ENCODE measurements around the gene PSME4. TPM values are rescaled to one million over a fixed set of nuclear protein-coding genes. Genes with fewer than 3 reads are reported as not detected.
"Not testable (repeated sequence)": the region's sequence is repeated elsewhere in the genome, so short reads cannot be mapped to it uniquely, and the experiment has no call there.

PSME4 gene
- total RNA-seq, 2 donors from 2014 or later = 90.6 to 116 TPM

GRCh38 chr2:53823639-53824038 is 147.2 kb downstream of the PSME4 start:
- not testable (repeated sequence) for H3K9me3 ChIP-seq (ENCODE audit: control insufficient read depth, low read length); H3K4me3 ChIP-seq (ENCODE audit: low read length); H3K4me3 Mint-ChIP-seq; H3K27me3 ChIP-seq (ENCODE audit: control insufficient read depth, insufficient read depth, low read length, poor library complexity, severe bottlenecking); H3K27ac ChIP-seq (ENCODE audit: low read depth, low read length); H3K9ac ChIP-seq (ENCODE audit: extremely low read depth, low read length, poor library complexity, severe bottlenecking); H3K4me1 ChIP-seq (ENCODE audit: control insufficient read depth, insufficient read depth, low read length); H3K9me3 Mint-ChIP-seq; H3K27me3 Mint-ChIP-seq (ENCODE audit: insufficient read depth); H3K36me3 Mint-ChIP-seq (ENCODE audit: low read depth); H3K27ac Mint-ChIP-seq; H3K36me3 ChIP-seq (ENCODE audit: control insufficient read depth, insufficient read depth, low read length)
- WGBS, 2 experiments (ENCODE audit: insufficient coverage in 1 of 2, insufficient read length in 1 of 2) = 73 to 94% methylated on average over 3 to 9 of the region's 9 CpGs
- TF ChIP-seq CTCF (conservative IDR thresholded peaks at IDR 0.05) = peak; percentile 56
- DNase-seq = peak; percentile 63
- peaks cover 14% of the 10 kb centered on the region for H3K4me1 Mint-ChIP-seq

GRCh38 chr2:53821810-53822209 is 149.0 kb downstream of the PSME4 start:
- no peak overlapping the region for H3K27ac ChIP-seq (ENCODE audit: low read depth, low read length)
- no peak for TF ChIP-seq CTCF (conservative IDR thresholded peaks at IDR 0.05)
- H3K4me3 ChIP-seq (ENCODE audit: low read length) = no peak overlapping the region
- no peaks in the 10 kb centered on the region for H3K9me3 ChIP-seq (ENCODE audit: control insufficient read depth, low read length)
- peaks cover 5% of the 10 kb centered on the region for H3K36me3 Mint-ChIP-seq (ENCODE audit: low read depth)
- no peaks in the 10 kb centered on the region for H3K27me3 ChIP-seq (ENCODE audit: control insufficient read depth, insufficient read depth, low read length, poor library complexity, severe bottlenecking)
- no peak overlapping the region for H3K27ac Mint-ChIP-seq
- H3K4me1 Mint-ChIP-seq = peaks cover 11% of the 10 kb centered on the region
- no peak overlapping the region for H3K9ac ChIP-seq (ENCODE audit: extremely low read depth, low read length, poor library complexity, severe bottlenecking)
- peaks cover 5% of the 10 kb centered on the region for H3K4me1 ChIP-seq (ENCODE audit: control insufficient read depth, insufficient read depth, low read length)
- H3K4me3 Mint-ChIP-seq = no peak overlapping the region
- DNase-seq = no peak
- WGBS, 2 experiments (ENCODE audit: insufficient coverage in 1 of 2, insufficient read length in 1 of 2) = 89 to 95% methylated on average over 1 to 6 of the region's 6 CpGs
- H3K27me3 Mint-ChIP-seq (ENCODE audit: insufficient read depth) = no peaks in the 10 kb centered on the region
- peaks cover 20% of the 10 kb centered on the region for H3K36me3 ChIP-seq (ENCODE audit: control insufficient read depth, insufficient read depth, low read length)
- no peaks in the 10 kb centered on the region for H3K9me3 Mint-ChIP-seq

GRCh38 chr2:53820711-53821110 is 150.1 kb downstream of the PSME4 start:
- peaks cover 13% of the 10 kb centered on the region for H3K36me3 Mint-ChIP-seq (ENCODE audit: low read depth)
- no peaks in the 10 kb centered on the region for H3K27me3 ChIP-seq (ENCODE audit: control insufficient read depth, insufficient read depth, low read length, poor library complexity, severe bottlenecking)
- no peak overlapping the region for H3K27ac Mint-ChIP-seq
- H3K9me3 Mint-ChIP-seq = no peaks in the 10 kb centered on the region
- TF ChIP-seq CTCF (conservative IDR thresholded peaks at IDR 0.05) = no peak
- H3K27me3 Mint-ChIP-seq (ENCODE audit: insufficient read depth) = no peaks in the 10 kb centered on the region
- whole genome bisulfite sequencing, 2 experiments (ENCODE audit: insufficient coverage in 1 of 2, insufficient read length in 1 of 2) = 96 to 100% methylated on average over 1 to 4 of the region's 4 CpGs
- peaks cover under 1% of the 10 kb centered on the region for H3K4me1 ChIP-seq (ENCODE audit: control insufficient read depth, insufficient read depth, low read length)
- H3K4me3 ChIP-seq (ENCODE audit: low read length) = no peak overlapping the region
- H3K27ac ChIP-seq (ENCODE audit: low read depth, low read length) = no peak overlapping the region
- no peaks in the 10 kb centered on the region for H3K9me3 ChIP-seq (ENCODE audit: control insufficient read depth, low read length)
- H3K9ac ChIP-seq (ENCODE audit: extremely low read depth, low read length, poor library complexity, severe bottlenecking) = no peak overlapping the region
- H3K36me3 ChIP-seq (ENCODE audit: control insufficient read depth, insufficient read depth, low read length) = peaks cover 30% of the 10 kb centered on the region
- peaks cover 1% of the 10 kb centered on the region for H3K4me1 Mint-ChIP-seq
- H3K4me3 Mint-ChIP-seq = no peak overlapping the region
- no peak for DNase-seq
